Stimulated activated CD4-positive, alpha-beta T cell treated with anti-CD3 and anti-CD28 coated beads, Interleukin-12 subunit alpha, Interleukin-12 subunit beta, amount 100 ng/mL, for 24 hours (primary cell): ENCODE results near the gene SLC38A3.

Experiments
- DNase-seq, 2 experiments: peaks; one replicate each; pipeline ENCODE4 v3.0.0-alpha.2; 2020; ENCODE audit warnings: low read depth in 2 of 2

Gene SLC38A3

DNA sequence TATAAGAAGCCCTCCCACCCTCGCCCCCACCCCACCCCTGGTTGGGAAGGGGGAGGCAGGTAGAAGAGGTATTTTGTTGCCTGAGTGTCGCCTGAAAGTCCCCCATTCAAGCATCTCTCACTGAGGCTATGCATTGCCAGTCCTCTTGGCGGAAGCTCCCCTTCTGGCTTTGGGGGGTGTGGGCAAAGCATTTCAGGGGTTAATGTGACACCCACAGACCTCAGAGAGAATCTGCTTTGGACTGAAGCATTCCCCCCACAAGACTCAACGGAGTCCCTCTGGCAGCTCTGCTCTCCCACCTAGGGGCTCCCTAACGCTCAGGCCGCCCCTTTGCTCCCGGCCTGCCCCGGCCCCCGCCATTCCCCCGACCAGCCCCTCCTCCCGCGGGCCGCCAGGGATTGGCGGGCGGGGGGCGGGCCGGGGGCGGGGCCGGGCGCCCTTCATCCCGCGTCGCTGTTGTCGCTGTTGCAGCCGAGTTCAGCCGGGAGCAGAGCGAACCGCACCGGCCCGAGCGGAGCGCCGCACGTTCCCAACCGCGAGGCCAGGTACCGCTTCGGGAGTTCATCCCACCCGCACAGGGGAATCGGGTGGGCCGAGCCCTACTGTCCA is at the start of gene SLC38A3:
Gene SLC38A3 (plus strand): TSS at position 468 of the 609 bp plus-strand sequence. CDS start 8,929 bp downstream, outside the sequence.
- DNase-seq, result no peak

DNA sequence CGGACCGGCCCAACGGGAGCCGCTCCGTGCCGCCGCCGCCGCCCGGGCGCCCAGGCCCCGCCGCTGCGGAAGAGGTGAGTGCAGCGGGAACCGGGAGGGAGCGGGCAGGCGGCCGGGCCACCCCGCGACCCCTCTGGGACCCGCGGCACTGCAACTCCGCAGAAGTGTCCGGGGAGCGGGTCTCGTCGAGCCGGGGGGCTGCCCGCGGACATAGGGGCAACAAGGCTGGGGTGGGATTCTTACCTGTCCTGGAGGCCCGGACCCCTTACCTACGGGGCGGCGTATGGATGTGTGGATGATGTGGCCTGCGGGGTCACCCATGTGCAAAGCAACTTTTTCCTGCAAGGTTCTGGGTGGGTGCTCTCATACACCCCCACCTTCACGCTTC is 49.6 kb upstream of the SLC38A3 start:
- DNase-seq, result no peak

DNA sequence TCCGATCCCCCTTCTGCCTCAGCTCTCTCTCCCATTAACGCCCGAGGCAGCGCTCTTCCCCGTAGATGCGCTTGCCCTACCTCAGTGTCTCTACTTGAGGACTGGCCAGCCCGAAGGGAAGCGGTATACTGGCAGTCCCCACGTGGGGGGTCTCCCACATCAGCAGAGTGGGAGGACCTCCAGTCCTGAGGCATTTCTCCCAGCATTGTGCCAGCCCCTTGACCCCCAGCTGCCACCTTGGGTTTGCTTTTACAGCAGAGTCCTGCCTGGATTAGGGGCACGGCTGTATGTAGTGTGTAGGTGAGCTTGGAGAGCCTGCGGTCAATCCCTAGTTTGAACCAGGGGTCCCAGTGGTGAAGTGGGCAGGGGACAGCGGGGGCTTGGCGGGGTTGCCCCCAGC is 49.2 kb upstream of the SLC38A3 start:
- DNase-seq, result no peak

DNA sequence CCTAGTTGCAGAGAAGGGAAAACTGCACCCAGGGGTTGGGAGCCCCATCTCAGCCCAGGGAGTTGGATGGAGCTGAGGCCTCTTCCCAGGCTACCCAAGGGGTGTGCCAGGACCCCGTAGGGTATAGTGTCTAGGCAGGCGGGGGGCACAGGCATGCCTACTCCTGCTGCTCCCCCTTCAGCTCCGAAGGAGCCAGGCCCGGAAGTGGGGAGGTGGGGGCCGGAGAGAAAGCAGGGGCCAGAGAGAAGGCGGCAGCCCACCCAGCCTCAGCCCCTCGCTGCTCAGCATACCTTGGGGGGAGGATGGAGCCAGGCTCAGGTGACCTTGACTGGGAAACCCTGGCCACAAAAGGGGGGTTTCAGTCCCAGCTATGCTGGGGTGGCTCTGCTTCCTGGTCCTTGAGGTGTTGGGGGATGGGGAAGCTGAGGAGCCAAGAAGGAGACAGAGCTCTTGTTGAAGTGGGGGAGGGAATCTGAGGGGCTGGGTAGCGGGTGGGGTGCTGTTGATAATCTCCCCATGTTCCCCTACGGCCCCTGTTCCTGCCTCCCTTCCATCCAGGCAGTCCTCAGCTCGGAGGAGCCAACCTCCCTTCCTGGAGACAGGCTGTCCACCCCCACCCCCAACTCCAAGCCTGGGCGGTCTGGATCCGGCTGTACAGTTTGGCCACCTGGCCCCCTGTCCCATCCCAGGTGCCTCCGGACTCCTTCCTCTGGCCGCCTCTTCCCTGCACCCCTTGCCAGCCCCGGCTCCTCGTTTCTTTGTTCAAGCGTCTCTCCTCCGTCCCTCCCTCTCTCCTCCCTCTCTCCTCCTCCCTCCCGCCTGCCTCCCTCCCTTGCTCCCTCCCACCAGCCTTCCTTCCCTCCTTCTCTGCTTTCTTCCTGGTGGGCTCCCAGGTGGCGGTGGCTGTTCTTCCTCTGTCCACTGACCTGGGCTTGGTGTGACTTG is 48.2 kb upstream of the SLC38A3 start:
- DNase-seq, result no peak

- DNase-seq, result no peak
Measured at GRCh38 chr3:50157827-50158529, 47.1 kb upstream of the SLC38A3 start.

GRCh38 chr3:50158530-50159146 is 46.4 kb upstream of the SLC38A3 start:
- no peak for DNase-seq

DNA sequence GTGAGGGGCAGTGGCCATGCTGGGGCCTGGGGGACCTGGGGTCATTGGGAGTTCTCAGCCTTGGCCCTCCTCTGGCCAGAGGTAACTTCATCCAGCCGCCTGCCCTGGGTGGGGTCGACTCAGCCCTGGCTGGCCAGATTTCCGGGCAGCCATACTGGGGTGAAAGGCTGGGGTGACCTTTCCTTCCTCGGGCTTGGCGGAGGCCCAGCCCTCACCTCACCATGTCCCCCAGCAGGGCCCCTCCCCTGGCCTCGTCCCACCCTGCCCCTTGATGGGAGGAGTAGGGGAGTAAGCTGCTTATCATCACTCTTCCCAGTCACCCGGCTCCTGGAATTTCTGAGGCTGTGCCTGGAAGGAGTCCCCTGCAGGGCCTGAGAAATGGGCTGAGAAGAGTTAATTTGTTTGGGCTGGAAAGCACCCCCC is 44.5 kb upstream of the SLC38A3 start:
- DNase-seq, result no peak

DNA sequence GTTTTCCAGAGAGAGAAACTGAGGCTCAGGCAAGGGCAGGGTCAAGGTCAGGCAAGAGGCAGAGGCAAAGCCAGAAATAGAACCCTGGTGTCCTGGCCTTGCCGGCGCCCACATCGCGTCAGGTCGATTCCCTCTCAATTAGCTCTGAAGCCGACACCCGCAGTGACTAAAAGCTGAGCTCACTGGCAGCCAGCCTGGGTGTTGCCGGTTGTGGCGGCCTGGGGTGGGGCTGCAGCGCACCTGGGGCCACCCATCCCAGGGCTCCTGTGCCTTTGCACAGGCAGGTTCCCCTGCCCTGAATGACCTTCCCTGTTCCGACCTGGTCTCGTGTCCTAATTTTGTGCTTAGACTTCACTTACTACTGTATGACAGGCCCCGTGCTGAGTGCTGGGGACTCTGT is 43.8 kb upstream of the SLC38A3 start:
- DNase-seq, result no peak

GRCh38 chr3:50162034-50162883 is 42.8 kb upstream of the SLC38A3 start:
- DNase-seq, result no peak

DNA sequence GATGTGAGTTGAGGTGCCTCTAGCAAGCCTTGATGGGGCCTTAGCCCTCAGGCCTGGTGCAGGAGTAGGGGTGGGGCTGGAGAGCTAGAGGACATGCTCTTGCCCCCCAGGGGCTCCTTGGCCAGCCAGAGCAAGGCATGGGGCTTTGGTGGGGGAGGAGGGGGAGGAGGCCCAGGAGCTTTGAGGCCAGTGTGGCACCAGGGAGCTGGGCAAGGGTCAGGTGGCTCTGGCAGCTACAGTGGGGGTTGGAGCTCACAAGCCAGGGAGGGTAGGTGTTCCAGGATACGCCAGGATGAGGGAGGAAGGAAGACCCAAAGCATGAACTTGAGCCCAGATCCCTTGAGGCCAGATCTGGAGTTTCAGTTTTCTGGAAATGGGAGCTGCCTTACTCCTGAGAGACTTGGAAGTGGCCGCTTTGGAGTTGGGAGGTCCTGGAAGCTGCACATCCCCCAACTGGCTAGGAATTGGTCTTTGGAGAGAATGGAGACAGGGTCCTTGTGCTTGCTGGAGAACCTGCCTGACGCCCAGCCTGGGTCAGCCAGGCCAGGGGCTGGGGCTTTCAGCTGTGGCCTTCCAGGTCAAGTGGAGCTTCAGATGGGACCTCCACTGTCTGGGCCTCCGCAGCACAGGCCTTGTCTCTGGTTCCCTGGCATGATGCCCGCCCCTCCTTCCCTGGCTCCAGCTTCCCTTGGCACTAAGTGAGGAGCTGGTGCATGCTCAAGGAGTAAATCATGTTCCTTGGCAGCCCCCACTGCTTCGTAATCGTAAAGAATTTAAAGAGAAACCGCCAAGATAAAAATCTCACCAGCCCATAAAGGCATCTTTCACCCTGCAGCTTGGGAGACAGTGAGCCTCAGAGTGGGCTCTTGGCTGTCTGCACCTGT is 41.3 kb upstream of the SLC38A3 start:
- no peak for DNase-seq

DNA sequence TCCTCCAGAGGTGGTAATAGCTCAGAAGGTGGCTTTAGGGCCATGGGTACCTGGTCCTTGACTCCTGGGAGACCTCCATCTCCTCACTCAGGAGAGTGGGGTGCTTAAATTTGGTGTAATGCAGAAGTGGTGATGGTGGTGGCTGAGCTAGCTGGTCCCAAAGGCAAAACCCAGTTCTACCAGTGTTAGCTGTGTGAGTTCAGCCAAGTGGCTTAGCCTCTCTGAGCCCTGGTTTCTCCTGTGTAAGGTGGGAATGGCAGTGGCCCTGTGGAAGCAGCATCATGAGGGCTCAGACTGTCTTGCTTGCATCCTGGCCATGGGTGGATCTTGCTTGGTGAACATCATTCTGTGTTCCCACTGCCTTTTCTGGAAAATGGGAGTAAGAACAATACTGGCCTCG is 40.6 kb upstream of the SLC38A3 start:
- DNase-seq, result no peak

DNA sequence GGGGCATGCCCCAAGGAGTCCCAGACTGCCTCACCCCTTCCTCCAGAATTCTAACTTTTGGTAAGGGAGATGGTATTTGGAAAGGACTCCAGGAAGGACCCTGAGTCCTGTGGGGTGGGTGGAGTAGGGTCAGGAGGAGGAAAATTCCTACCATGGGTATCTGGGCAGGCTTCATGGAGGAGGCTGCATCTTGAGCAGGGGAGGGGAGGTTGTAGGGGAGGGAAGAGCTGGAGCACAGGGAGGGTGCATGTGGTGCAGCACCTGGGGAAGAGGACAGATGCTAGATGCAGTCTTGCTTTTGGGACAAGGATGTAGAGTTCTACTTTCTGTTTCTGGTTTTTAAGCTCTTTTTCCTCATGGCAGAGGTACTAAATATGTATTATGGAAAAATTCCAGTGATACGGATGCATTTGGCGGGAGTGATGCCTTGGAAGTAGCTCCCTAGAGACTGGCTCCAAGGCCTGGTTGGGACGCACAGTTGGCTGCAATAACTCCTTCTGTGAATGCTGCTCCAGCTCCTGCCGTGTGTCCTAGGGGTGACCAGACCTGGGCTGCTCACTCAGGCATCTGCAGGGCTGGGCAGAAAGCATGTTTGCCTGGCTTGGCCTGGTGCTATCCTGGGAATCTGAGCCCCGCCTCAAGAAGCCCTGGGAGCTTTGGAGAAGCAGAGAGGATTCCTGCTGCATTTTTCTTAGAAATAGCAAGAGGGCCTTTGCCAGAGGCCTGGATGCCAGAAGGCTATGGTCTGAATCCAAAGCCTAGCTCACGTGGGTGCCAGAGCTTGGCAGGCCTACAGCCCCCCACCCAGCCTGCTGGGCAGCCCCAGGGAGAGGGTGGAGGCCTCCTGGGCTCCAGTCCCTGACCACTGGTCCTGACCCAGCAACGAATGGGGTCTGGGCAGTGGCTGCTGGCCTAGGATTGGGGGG is 39.8 kb upstream of the SLC38A3 start:
- no peak for DNase-seq

DNA sequence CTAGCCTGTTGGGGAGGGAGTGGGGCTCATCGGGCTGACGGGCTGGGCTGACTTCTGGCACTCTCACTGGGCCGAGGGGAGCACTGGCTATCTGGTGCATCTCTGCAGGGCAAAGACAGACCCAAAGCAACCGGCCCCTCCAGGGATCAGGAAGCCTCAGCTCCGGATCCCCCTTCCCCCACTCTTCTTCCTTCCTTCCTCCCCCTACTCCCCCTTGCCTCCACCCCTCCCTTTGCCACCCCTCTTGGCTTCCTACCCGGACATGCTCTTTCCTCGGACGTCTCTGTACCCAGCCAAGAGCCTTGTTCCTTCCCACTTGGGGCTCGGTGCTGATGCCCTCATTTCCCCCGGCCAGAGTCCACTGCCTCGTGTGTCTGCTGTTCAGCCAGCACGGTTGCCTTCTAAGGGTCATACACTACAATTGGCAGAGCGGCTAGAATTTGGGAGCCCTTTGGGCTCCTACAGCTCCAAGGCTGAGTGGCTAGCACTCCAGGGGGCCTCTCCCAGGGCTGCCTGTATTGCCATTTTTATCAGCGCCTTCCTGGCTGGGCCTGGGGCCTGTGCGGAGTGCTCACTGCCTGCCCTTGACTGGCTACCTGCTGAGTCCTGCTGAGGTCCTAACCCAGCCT is 39.0 kb upstream of the SLC38A3 start:
- DNase-seq, result no peak

GRCh38 chr3:50166620-50167019 is 38.5 kb upstream of the SLC38A3 start:
- DNase-seq, result no peak

GRCh38 chr3:50167069-50167840 is 37.8 kb upstream of the SLC38A3 start:
- no peak for DNase-seq

DNA sequence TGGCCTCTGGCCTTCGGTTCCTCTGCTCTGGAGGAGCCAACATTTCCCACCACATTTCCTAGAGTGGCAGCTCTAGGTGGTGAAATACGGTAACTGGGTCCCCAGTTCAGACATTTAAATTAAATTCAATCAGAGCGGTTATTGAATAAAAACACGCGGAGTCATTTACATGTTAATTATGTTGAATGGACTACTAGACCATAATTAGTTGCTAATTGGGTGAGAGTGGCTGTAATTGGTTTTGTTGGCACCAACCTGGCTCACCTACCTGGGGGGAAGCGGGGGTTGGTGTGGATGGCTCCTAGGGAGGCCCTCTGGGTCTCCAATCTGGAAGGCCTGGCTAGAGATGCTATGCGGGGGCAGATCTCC is 37.2 kb upstream of the SLC38A3 start:
- no peak for DNase-seq

DNA sequence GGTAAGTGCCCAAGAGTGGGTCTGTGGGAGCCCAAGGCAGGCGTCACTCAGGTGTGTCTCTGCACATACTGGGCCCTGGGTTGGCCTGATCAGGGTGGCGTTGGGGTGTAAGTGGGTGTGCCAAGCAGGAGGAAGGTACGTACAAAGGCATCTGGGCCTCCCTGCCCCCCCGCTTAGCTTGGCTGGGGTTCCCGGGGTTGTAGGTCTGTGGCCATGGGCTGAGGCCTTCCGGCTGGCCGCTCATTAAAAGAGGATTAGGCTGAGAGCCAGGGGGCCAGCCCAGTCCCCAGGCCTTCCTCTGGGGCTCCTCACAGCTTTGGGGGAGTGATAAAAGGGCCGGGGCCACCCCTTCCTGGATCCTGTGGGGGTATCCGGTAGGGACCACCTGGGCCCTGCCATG is 36.7 kb upstream of the SLC38A3 start:
- DNase-seq, result no peak

DNA sequence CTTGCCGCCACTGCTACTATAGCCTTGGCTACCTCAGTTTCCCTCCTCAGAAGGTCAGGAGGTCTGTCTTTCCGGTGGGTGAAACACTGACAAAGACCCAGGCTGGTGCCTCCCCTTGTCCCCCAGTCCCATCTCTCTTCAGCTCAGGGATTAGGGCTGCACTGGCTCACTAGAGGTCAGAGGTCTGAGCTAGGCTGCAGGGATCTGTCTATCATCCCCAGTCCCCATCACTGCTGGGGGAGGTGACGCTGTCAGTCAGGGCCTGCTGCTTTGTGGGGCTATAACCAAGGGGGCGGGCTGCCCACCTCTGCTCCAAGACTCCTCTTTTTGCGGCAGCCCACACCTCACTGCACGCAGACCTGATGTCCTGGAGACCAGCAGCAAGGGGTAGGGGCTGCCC is 36.3 kb upstream of the SLC38A3 start:
- DNase-seq, result no peak
